CD4-positive, CD25-positive, alpha-beta regulatory T cell (primary cell): ENCODE data around the gene BTNL9. TPM values are rescaled to one million over a fixed set of nuclear protein-coding genes. Genes with fewer than 3 reads are reported as not detected.
"Not testable (repeated sequence)": the region's sequence is repeated elsewhere in the genome, so short reads cannot be mapped to it uniquely, and the experiment has no call there.

Source experiments
- ATAC-seq, 2 donors: fragments of 150-1000 bp; cut with Tn5 transposase; one replicate each; pipeline ENCODE4 v1.10.0; 2021; ENCODE audit warnings: low read depth in 2 of 2, moderate number of reproducible peaks in 2 of 2, moderate library complexity in 1 of 2
- DNase-seq, 3 donors: peaks; one replicate each; pipeline versions ENCODE4 v3.0.0 to v3.0.0-alpha.2; 2012 to 2022; ENCODE audit warnings: mixed read lengths in 1 of 3
- H3K27ac ChIP-seq: one replicate; pipeline ENCODE4 v1.7.0; 2013; ENCODE audit warnings: mild to moderate bottlenecking, low read length; ENCODE audit not compliant: insufficient read depth, poor library complexity, severe bottlenecking
- H3K27me3 ChIP-seq: one replicate; pipeline ENCODE4 v1.7.0; 2013; ENCODE audit warnings: low read length; ENCODE audit not compliant: control insufficient read depth, insufficient read depth
- H3K36me3 ChIP-seq: one replicate; pipeline ENCODE4 v1.7.0; 2013; ENCODE audit warnings: mild to moderate bottlenecking, low read length, moderate library complexity; ENCODE audit not compliant: control insufficient read depth, insufficient read depth
- H3K4me1 ChIP-seq: 2 replicates; pipeline ENCODE4 v1.7.0; 2013; ENCODE audit warnings: mild to moderate bottlenecking, low read length; ENCODE audit not compliant: insufficient read depth, control insufficient read depth, poor library complexity, severe bottlenecking
- H3K4me3 ChIP-seq: one replicate; pipeline ENCODE4 v1.7.0; 2013; ENCODE audit warnings: low read depth, mild to moderate bottlenecking, low read length, moderate library complexity
- H3K9me3 ChIP-seq, 2 experiments: 1 replicate in 1 of 2; 2 replicates in 1 of 2; pipeline ENCODE4 v1.7.0; 2013; ENCODE audit warnings: low read length in 2 of 2, mild to moderate bottlenecking in 1 of 2, moderate library complexity in 1 of 2; ENCODE audit not compliant: control insufficient read depth in 2 of 2
- H3K27ac Mint-ChIP-seq, 3 donors: one replicate each; pipeline ENCODE4 v1.8.0; 2020 to 2022; ENCODE audit warnings: mild to moderate bottlenecking in 3 of 3, mixed read lengths in 3 of 3, moderate library complexity in 2 of 3
- H3K27me3 Mint-ChIP-seq: one replicate; pipeline ENCODE4 v1.8.0; 2022; ENCODE audit warnings: mild to moderate bottlenecking, mixed read lengths
- H3K36me3 Mint-ChIP-seq: one replicate; pipeline ENCODE4 v1.8.0; 2020; ENCODE audit warnings: mixed read lengths
- H3K4me1 Mint-ChIP-seq, 4 donors: one replicate each; pipeline ENCODE4 v1.8.0; 2020 to 2022; ENCODE audit warnings: mixed read lengths in 4 of 4, mild to moderate bottlenecking in 1 of 4
- H3K4me3 Mint-ChIP-seq, 4 donors: one replicate each; pipeline ENCODE4 v1.8.0; 2020 to 2022; ENCODE audit warnings: mild to moderate bottlenecking in 4 of 4, mixed read lengths in 4 of 4, moderate library complexity in 3 of 4
- H3K9me3 Mint-ChIP-seq, 7 donors: one replicate each; pipeline ENCODE4 v1.8.0; 2020 to 2022; ENCODE audit warnings: mixed read lengths in 7 of 7, mild to moderate bottlenecking in 3 of 7, moderate library complexity in 2 of 7
- polyA plus RNA-seq, 4 donors: library from polyadenylated mRNA; unstranded; fragments of 300-500 nt; fragmentation: Illumina TruSeq; gene quantifications; one replicate each; pipeline ENCODE4 v1.2.3, GENCODE V29; 2021
- total RNA-seq: library from RNA; stranded (reverse); gene quantifications from one replicate; pipeline ENCODE4 v1.2.3, GENCODE V29; 2022

Gene BTNL9
- total RNA-seq = not detected
- not detected for polyA plus RNA-seq

DNA sequence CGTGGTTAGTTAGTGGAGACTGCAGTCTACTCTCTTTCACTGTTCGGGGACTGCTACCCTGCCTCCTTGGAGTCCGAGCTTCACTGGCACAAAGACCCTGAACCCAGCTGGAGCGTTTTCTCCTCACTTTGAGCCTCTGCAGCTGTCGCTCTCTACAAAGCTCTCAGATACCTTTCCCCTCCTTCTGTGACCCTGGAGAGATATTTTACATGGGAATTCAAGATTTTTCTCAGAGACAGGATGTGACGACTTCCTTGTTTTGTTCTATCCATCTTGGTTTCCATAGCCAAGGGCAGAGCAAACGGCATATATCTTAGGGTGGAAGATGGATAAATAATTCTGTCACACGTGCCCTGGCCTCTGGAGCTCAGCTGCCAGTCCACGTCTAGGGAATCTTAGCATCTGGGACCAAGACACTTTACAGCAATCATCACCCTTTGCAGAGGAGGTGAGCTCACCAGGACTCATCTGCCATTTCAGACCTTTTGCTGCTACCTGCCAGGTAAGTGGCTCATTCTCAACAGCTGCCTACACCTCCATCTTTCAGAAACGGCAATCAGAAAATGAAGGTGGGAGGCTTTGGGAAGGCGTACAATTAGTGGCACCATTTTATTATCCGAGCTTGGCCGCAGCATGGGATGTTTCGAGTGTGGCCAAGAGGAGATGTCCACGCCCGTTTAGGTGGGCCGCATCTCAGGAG lies at the start of gene BTNL9:
BTNL9 (plus strand) TSS at position 336 of the 700 bp plus-strand sequence. CDS start 5,224 bp downstream, outside the sequence.
- no peak within 1 kb of the TSS for H3K27ac Mint-ChIP-seq
- peaks cover 32% of the 10 kb centered on the region for H3K27me3 Mint-ChIP-seq
- Histone ChIP-seq H3K27ac (no peak within 1 kb of the TSS), H3K27me3 (no peaks in the 10 kb centered on the region), H3K9me3 (no peaks in the 10 kb centered on the region), H3K4me1 (no peaks in the 10 kb centered on the region), H3K36me3 (no peaks in the 10 kb centered on the region), H3K4me3 (no peak within 1 kb of the TSS)
- H3K9me3 Mint-ChIP-seq = peaks cover 0 to 4% (median 0%) of the 10 kb centered on the region in 7 donors
- H3K36me3 Mint-ChIP-seq = no peaks in the 10 kb centered on the region
- DNase-seq (no peak), ATAC-seq (no peak)
- H3K4me3 Mint-ChIP-seq = no peak within 1 kb of the TSS
- H3K4me1 Mint-ChIP-seq = no peaks in the 10 kb centered on the region

- Histone ChIP-seq H3K4me3 (no peak overlapping the region), H3K27ac (no peak overlapping the region), H3K27me3 (no peaks in the 10 kb centered on the region), H3K9me3 (no peaks in the 10 kb centered on the region), H3K36me3 (no peaks in the 10 kb centered on the region), H3K4me1 (no peaks in the 10 kb centered on the region)
- no peak for ATAC-seq
- DNase-seq = no peak
- Mint-ChIP-seq H3K4me3 (no peak overlapping the region), H3K27me3 (no peaks in the 10 kb centered on the region), H3K27ac (no peak overlapping the region), H3K36me3 (no peaks in the 10 kb centered on the region), H3K4me1 (no peaks in the 10 kb centered on the region), H3K9me3 (peaks cover 0 to 7% (median 0%) of the 10 kb centered on the region in 7 donors)
These were observed 49.2 kb upstream of the BTNL9 start for GRCh38 chr5:180990882-180991242.

DNA sequence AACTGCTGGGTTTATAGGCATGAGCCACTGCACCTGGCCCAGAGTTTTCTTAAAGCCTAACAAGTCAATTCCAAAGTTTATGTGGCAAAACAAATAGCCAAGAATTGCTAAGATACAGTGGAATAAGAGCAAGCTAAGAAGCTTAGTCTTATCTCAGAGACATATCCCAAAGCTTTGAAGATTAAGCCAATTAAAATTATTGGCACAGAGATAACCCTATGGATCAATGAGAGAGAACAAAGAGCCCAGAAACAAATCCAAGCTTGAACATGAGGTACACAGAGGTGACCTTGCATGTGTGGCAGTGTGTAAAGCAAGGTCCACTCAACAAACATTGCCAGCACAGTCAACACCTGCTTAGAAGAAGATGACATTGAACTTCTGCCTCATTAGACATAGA lies 38.1 kb upstream of the BTNL9 start:
- Histone ChIP-seq H3K4me3 (no peak overlapping the region), H3K9me3 (no peaks in the 10 kb centered on the region), H3K36me3 (no peaks in the 10 kb centered on the region), H3K4me1 (no peaks in the 10 kb centered on the region), H3K27me3 (no peaks in the 10 kb centered on the region), H3K27ac (no peak overlapping the region)
- peaks cover 16% of the 10 kb centered on the region for H3K27me3 Mint-ChIP-seq
- DNase-seq (no peak), ATAC-seq (no peak)
- no peaks in the 10 kb centered on the region for H3K4me1 Mint-ChIP-seq
- no peak overlapping the region for H3K4me3 Mint-ChIP-seq
- H3K36me3 Mint-ChIP-seq = no peaks in the 10 kb centered on the region
- no peak overlapping the region for H3K27ac Mint-ChIP-seq
- peaks cover 0 to 1% (median 0%) of the 10 kb centered on the region in 7 donors for H3K9me3 Mint-ChIP-seq

GRCh38 chr5:181005791-181006190 lies 34.3 kb upstream of the BTNL9 start:
- ATAC-seq (no peak), DNase-seq (no peak)
- H3K9me3 ChIP-seq = no peaks in the 10 kb centered on the region
- H3K27me3 Mint-ChIP-seq = peaks cover 18% of the 10 kb centered on the region
- H3K4me1 ChIP-seq = no peaks in the 10 kb centered on the region
- no peak overlapping the region for H3K4me3 Mint-ChIP-seq
- no peak overlapping the region for H3K27ac Mint-ChIP-seq
- H3K36me3 ChIP-seq = no peaks in the 10 kb centered on the region
- no peak overlapping the region for H3K4me3 ChIP-seq
- no peaks in the 10 kb centered on the region for H3K36me3 Mint-ChIP-seq
- no peak overlapping the region for H3K27ac ChIP-seq
- H3K4me1 Mint-ChIP-seq = no peaks in the 10 kb centered on the region
- peaks cover 3% of the 10 kb centered on the region for H3K27me3 ChIP-seq
- peaks cover 0 to 1% (median 0%) of the 10 kb centered on the region in 7 donors for H3K9me3 Mint-ChIP-seq

DNA sequence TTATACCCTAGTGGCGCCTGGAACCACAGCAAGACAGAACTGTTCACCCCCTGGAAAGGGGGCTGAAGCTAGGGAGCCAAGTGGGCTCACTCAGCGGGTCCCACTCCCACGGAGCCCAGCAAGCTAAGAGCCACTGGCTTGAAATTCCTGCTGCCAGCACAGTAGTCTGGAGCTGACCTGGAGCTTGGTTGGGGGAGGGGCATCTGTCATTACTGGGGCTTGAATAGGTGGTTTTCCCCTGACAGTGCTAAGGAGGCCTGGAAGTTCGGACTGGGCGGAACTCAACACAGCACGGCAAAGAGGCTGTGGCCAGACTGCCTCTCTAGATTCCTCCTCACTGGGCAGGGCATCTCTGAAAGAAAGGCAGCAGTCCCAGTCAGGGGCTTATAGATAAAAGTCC lies 31.9 kb upstream of the BTNL9 start:
- Histone ChIP-seq H3K9me3 (no peaks in the 10 kb centered on the region), H3K4me3 (no peak overlapping the region), H3K36me3 (no peaks in the 10 kb centered on the region), H3K4me1 (no peaks in the 10 kb centered on the region), H3K27me3 (peaks cover 3% of the 10 kb centered on the region), H3K27ac (no peak overlapping the region)
- Mint-ChIP-seq H3K9me3 (peaks cover 0 to 4% (median 0%) of the 10 kb centered on the region in 7 donors), H3K4me3 (no peak overlapping the region), H3K4me1 (no peaks in the 10 kb centered on the region), H3K36me3 (no peaks in the 10 kb centered on the region), H3K27ac (no peak overlapping the region), H3K27me3 (peaks cover 25% of the 10 kb centered on the region)
- ATAC-seq = no peak
- DNase-seq = no peak

- H3K36me3 Mint-ChIP-seq, H3K27me3 ChIP-seq, DNase-seq, ATAC-seq, H3K27ac ChIP-seq, H3K4me3 ChIP-seq, H3K4me1 Mint-ChIP-seq, H3K4me3 Mint-ChIP-seq, H3K9me3 Mint-ChIP-seq, H3K4me1 ChIP-seq, H3K27ac Mint-ChIP-seq, H3K36me3 ChIP-seq, H3K9me3 ChIP-seq: not testable (repeated sequence)
- peaks cover 22% of the 10 kb centered on the region for H3K27me3 Mint-ChIP-seq
These were observed 30.0 kb upstream of the BTNL9 start for GRCh38 chr5:181010018-181010417.

GRCh38 chr5:181014654-181015053 lies 25.4 kb upstream of the BTNL9 start:
- H3K4me1 Mint-ChIP-seq, ATAC-seq, H3K4me3 Mint-ChIP-seq, H3K27me3 ChIP-seq, H3K27ac Mint-ChIP-seq, H3K9me3 Mint-ChIP-seq, H3K27ac ChIP-seq, H3K4me1 ChIP-seq, H3K4me3 ChIP-seq, DNase-seq, H3K36me3 Mint-ChIP-seq, H3K9me3 ChIP-seq, H3K36me3 ChIP-seq: not testable (repeated sequence)
- peaks cover 13% of the 10 kb centered on the region for H3K27me3 Mint-ChIP-seq

DNA sequence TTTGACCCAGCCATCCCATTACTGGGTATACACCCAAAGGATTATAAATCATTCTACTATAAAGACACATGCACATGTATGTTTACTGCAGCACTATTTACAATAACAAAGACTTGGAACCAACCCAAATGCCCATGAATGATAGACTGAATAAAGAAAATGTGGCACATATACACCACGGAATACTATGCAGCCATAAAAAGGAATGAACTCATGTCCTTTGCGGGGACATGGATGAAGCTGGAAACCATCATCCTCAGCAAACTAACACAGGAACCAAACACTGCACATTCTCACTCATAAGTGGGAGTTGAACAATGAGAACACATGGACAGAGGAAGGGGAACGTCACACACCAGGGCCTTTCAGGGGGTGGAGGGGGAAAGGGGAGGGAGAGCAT lies 22.6 kb upstream of the BTNL9 start:
- not testable (repeated sequence) for H3K4me3 Mint-ChIP-seq, DNase-seq
- H3K9me3 Mint-ChIP-seq = peaks cover 4 to 14% (median 10%) of the 10 kb centered on the region in 7 donors

More for the DNA sequence above, 22.6 kb upstream of the BTNL9 start:
- not testable (repeated sequence) for H3K27ac Mint-ChIP-seq, H3K27me3 ChIP-seq, H3K36me3 ChIP-seq, H3K4me1 Mint-ChIP-seq, H3K27ac ChIP-seq, H3K4me3 ChIP-seq, H3K36me3 Mint-ChIP-seq, ATAC-seq, H3K4me1 ChIP-seq
- H3K9me3 ChIP-seq = peaks cover 10 to 15% of the 10 kb centered on the region in 2 experiments
- peaks cover 13% of the 10 kb centered on the region for H3K27me3 Mint-ChIP-seq
